Muscle of leg (tissue), 11 donors: ENCODE measurements around the gene ADAMTS2. TPM values are rescaled to one million over a fixed set of nuclear protein-coding genes. Genes with fewer than 3 reads are reported as not detected.
A peak's percentile ranks its signal among the peaks of the same experiment; 100 is the strongest.

ENCODE experiments used
- DNase-seq: peaks from one replicate; pipeline ENCODE4 v3.0.0; 2013
- H3K27ac ChIP-seq: one replicate; pipeline ENCODE4 v1.5.1; 2013; ENCODE audit warnings: mild to moderate bottlenecking, low read length, control low read depth
- H3K27me3 ChIP-seq: one replicate; pipeline ENCODE4 v1.6.1; 2013; ENCODE audit warnings: low read length; ENCODE audit not compliant: control insufficient read depth, insufficient read depth
- H3K36me3 ChIP-seq: one replicate; pipeline ENCODE4 v1.6.1; 2013; ENCODE audit warnings: low read length; ENCODE audit not compliant: control insufficient read depth, insufficient read depth
- H3K4me1 ChIP-seq: one replicate; pipeline ENCODE4 v1.6.1; 2013; ENCODE audit warnings: low read length; ENCODE audit not compliant: control insufficient read depth, insufficient read depth
- H3K4me3 ChIP-seq: one replicate; pipeline ENCODE4 v1.5.1; 2013; ENCODE audit warnings: low read length, control low read depth
- H3K9me3 ChIP-seq: replicated peaks from 2 replicates; pipeline ENCODE4 v1.6.1; 2013; ENCODE audit warnings: low read depth, low read length; ENCODE audit not compliant: control insufficient read depth
- WGBS: methylation state at CpG from one replicate; pipeline ENCODE4 v1.1.5; 2013; ENCODE audit warnings: missing lambda C conversion rate; ENCODE audit not compliant: insufficient coverage; 5-methylcytosine and 5-hydroxymethylcytosine counted together
- polyA plus RNA-seq, 8 donors: library from polyadenylated mRNA; unstranded; fragments of 120-200 nt; gene quantifications; one replicate each; pipeline versions ENCODE4 v1.2.1 to v1.2.3, GENCODE V29; 2013; ENCODE audit warnings: inconsistent platforms in 1 of 8, low replicate concordance in 1 of 8; ENCODE audit not compliant: insufficient read length in 8 of 8, insufficient read depth in 1 of 8
- total RNA-seq: library from RNA; stranded (reverse); fragments of 120-200 nt; gene quantifications from one replicate; pipeline ENCODE4 v1.2.4, GENCODE V29; 2013

Gene ADAMTS2
- total and polyA plus RNA-seq, 9 donors = 21.3 to 46.3 (median 34.2) TPM

DNA sequence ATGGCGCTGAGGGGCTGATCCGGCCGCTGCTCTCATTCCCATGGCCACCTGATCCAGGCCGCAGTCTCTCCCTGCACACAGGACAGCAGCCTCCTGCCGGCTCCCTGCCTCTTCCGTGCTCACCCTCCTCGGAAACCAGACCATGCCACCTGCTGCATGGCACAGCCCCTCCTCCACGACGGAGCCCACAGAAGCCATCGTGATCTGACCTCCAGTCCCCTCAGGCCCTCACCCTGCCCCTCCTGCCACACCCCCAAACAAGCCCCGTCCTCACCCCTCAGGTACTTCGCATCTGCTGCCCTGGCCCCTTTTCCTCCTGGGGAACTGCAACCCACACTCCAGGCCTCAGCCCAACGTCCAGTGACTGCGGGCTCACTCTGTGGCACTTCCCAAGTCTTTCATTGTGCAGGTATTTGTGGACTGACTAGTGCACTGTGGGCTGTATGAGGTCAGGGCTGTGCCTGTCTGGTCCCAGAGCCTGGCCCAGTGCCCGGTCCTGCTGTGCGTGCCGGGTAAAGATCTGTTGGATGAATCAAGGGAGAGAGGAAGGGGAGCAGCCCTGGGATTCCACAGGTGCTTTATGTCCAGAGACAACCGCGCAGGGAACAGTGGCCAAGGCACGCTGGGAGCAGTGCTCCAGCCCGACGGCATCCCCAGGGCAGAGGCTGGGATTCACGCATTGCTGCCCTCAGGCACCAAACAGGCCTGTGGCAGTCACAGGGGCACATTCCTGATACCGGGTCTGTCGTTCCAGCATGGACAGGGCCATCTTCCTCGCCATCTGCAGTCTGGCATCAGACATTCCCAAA, 86.1 kb downstream of the ADAMTS2 start:
- peak overlapping the region; percentile 29 for H3K27ac ChIP-seq
- peaks cover 5% of the 10 kb centered on the region for H3K36me3 ChIP-seq
- H3K4me3 ChIP-seq = no peak overlapping the region
- DNase-seq = no peak
- peaks cover 57% of the 10 kb centered on the region for H3K4me1 ChIP-seq
- H3K9me3 ChIP-seq = no peaks in the 10 kb centered on the region
- WGBS = 53% methylated on average over 23 of the region's 26 CpGs
- peaks cover 5% of the 10 kb centered on the region for H3K27me3 ChIP-seq

DNA sequence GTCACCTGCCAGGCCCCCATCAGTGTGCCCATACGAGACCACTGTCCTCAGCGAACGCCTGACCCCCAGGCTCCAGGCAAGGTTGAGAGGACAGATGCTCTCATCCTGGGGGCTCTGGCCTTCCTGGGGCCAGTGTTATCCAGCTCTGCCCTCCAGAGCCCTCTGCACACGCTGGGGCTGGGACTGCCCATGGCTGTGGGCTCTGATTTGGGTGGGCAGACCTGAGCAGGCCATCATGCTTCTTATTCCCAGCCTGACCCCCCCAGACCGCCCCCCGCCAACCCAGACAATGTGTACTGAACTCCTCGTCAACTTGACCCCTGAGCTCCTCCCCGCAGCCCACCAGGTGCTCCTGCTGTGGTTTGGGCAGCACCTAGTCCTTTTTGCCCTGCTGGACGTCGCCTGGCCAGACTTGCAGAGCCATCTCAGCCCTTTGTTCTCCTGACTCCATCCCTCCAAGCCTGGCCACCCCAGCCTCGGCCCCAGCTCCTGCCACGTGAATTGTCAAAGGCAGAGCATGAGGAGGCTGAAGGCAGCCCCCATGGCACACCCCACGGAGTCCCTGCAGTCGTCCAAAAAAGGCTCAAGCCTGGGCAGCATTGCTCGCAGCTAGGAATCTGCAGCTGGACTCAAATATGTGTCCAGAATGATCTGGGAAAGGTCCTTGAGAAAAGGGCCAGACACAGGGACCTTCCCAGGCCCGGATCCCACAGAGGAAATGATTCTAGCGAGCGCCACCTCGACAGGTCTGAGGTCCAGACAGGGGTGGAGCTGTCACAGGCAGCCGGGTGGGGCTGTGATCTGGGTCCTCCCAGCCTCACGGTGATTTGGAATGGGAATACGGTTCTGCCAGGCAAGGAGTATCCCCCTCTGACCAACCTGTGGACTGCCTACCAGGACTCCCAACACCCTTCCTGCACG, 87.0 kb downstream of the ADAMTS2 start:
- Histone ChIP-seq H3K27me3 (no peaks in the 10 kb centered on the region), H3K36me3 (peaks cover 5% of the 10 kb centered on the region), H3K27ac (peak overlapping the region; percentile 82), H3K9me3 (no peaks in the 10 kb centered on the region), H3K4me1 (peaks cover 54% of the 10 kb centered on the region), H3K4me3 (no peak overlapping the region)
- 56% methylated on average over 21 of the region's 23 CpGs for WGBS
- DNase-seq = no peak

DNA sequence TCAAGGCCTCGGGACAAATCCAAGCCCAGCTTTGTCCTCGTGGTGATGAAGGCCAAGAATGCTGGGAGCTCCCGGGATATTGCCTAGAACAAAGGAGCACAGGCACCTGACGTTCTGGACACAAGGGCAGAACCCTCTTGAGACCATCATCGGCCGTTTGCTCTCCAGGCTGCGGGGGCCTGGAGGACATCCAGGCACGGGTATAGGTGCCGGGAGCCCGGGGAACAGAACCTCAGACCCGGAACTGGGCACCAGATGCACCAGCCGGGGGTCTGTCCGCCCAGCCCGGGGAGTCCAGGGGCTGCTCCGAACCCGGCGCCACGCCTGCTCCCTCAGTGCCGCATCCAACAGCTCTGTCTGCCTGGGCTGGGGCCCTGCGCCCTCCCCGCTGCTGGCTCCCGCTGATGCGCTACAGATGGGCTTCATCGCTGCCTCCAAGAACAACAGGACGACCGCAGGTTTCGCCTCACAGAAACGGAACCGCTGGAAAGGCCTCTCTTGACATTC, 88.0 kb downstream of the ADAMTS2 start:
- H3K36me3 ChIP-seq = peaks cover 5% of the 10 kb centered on the region
- DNase-seq = peak; percentile 90
- peak overlapping the region; percentile 82 for H3K27ac ChIP-seq
- no peak overlapping the region for H3K4me3 ChIP-seq
- H3K27me3 ChIP-seq = no peaks in the 10 kb centered on the region
- no peaks in the 10 kb centered on the region for H3K9me3 ChIP-seq
- WGBS = 36% methylated on average over 29 of the region's 29 CpGs
- H3K4me1 ChIP-seq = peaks cover 54% of the 10 kb centered on the region

DNA sequence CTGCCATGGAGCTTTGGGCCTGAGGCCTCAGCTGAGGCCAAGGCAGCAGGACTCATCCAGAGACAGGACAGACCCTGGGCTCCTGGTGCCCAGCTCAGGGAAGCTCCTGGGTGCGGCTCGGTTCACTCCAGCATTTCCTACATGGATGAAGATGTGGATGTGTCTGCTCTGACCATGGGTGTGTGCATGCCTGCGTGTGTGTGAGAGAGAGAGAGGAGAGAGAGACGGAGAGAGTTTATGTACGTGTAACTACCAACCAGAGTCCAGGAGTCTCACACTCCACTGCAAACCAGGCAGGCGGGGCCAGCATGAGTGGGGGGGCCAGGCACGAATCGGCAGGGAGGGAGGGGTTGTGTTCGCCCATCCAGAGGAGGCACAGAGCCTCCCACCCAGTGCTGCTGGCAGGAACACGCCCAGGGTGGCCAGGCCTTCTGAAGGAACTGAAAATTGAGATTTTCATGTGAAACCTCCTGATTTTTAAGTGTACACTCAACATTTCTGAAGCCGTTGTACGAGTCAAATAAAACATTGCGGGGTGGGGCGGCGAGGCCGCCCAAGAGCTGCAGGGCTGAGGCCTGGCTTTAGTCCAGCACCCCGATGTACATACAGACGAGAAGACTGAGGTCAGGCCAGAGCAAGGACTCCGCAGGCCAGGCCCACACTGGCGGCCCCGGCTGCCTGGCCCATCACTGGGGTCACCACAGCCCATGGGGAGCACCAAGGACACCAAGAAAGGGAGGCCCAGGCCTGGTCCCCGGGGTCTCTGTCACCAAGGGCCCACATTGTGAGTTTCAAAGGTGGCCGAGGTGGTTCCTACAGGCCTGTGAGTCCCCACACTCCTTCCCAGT, 88.7 kb downstream of the ADAMTS2 start:
- peaks cover 5% of the 10 kb centered on the region for H3K36me3 ChIP-seq
- no peak for DNase-seq
- peak overlapping the region; percentile 82 for H3K27ac ChIP-seq
- H3K27me3 ChIP-seq = no peaks in the 10 kb centered on the region
- H3K9me3 ChIP-seq = no peaks in the 10 kb centered on the region
- H3K4me3 ChIP-seq = no peak overlapping the region
- peaks cover 49% of the 10 kb centered on the region for H3K4me1 ChIP-seq
- 61% methylated on average over 15 of the region's 23 CpGs for WGBS

DNA sequence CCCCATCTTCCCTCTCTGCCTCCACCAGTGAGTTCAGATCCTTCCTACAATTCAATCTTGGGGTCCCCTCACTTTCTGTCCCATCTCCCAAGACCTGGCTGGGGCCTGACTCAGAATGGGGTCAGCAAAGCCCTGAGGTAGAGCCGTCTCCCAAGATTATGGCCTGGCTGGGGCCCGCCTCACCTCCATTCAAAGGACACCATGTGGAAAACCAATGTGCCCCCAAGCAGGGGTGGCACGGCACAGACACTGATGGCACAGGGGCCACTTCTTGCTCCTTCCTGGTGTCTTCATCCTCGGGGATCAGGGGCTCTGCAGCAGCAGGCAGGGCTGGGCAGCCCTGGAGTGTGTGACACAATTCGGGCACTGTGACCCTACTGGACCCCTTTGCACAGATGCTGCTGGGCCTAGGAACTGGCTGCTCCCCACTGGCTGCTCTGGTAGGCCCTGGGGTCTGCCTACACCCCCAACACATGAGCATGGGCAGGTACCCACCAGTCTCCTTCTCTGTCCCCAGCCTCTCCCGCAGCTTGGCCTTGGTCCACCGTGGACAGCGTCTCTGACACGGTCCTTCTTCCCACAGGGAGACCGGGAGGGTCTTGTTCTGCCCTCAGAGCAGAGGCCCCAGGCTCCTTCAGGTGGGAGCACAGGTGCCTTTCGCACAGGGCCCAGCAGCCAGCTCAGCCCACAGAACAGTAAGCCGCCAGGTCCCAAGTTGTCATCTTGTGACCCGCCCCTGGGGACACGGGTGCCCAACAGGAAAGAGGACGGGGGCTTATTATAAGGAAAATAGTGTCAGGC, 89.5 kb downstream of the ADAMTS2 start:
- no peaks in the 10 kb centered on the region for H3K9me3 ChIP-seq
- peaks cover 41% of the 10 kb centered on the region for H3K4me1 ChIP-seq
- WGBS = 96% methylated on average over 9 of the region's 15 CpGs
- peak overlapping the region; percentile 13 for H3K27ac ChIP-seq
- H3K36me3 ChIP-seq = peaks cover 5% of the 10 kb centered on the region
- no peak for DNase-seq
- H3K27me3 ChIP-seq = no peaks in the 10 kb centered on the region
- no peak overlapping the region for H3K4me3 ChIP-seq

DNA sequence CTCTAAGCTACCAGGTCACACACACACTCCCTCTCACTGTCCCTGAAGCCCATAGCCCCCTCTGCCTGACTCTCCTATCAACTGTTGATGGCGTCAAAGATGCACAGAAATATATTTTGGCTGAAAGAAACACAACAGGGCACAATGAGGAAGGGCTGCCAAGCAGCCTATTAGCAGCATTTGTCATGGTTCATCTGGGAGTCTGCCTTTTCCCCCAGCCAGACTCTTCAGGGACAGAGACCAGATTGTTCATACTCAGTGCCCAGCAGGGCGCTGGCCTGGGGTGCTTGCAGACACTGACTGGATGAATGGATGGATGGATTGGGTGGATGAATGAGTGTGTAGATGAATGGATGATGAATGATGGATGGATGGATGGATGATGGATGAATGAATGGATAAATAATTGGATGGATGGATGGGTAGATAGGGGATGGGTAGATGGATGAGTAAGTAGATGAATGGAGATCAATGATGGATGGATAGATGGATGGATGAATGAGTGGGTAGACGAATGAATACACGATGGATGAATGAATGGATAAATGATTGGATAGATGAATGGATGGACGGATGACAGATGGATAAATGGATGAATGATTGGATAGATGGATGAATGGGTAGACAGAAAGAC, 90.5 kb downstream of the ADAMTS2 start:
- H3K36me3 ChIP-seq = no peaks in the 10 kb centered on the region
- no peak overlapping the region for H3K4me3 ChIP-seq
- DNase-seq = no peak
- peaks cover 32% of the 10 kb centered on the region for H3K4me1 ChIP-seq
- no peaks in the 10 kb centered on the region for H3K27me3 ChIP-seq
- no peaks in the 10 kb centered on the region for H3K9me3 ChIP-seq
- no peak overlapping the region for H3K27ac ChIP-seq
- WGBS = 89% methylated on average over 5 of the region's 5 CpGs

DNA sequence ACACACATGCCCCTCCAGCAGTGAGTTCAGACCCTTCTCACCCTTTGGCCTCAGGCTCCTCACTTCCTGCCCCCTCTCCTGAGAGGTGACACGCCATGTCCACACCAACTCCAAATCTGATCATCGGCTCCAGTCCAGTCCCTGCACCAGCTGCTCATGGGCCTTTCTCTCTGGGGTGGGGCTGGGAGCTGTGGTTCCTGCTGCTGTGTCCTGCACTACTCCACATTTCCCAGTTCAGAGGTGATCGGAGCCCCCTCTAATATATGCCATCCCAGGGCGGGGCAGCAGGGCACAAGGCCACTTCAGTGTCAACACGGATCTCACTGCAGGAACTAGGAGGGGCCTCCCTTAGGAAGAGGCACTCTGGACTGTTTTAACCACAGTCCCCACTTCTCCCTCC, 91.5 kb downstream of the ADAMTS2 start:
- DNase-seq = no peak
- Histone ChIP-seq H3K36me3 (no peaks in the 10 kb centered on the region), H3K27me3 (no peaks in the 10 kb centered on the region), H3K4me3 (no peak overlapping the region), H3K4me1 (peaks cover 22% of the 10 kb centered on the region), H3K9me3 (no peaks in the 10 kb centered on the region), H3K27ac (no peak overlapping the region)
- 44% methylated on average over 2 of the region's 5 CpGs for WGBS

DNA sequence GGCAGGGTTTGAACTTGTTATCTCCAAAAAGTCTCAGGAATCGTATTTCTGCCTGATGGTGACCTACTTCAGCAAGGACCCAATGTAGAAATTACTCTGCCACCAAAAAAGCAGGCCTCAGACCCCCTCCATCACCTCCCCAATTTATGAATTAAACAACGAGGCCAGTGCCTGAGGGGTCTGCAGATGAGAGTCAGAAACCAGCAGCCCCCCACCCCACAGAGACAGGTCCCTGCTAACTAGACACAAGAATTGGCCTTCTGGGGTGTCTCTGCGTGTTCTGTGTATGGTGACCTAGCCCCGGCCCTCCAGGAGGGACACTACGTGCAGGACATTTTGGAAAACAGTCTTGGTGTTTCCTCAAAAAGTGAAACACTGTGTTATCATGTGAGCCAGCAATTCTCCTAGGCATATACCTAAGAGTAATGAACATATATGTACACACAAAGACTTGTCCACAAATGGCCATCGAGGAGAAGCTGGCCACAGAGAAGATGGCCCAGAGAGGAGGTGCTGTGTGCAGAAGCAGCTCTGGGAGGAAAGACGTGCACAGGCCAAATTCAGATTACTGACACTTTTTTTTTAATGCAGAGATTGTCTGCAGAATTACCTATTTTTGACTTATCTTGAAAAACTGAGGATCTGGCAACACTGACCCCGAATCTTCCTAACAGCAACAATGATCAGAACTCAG, 93.8 kb downstream of the ADAMTS2 start:
- H3K4me1 ChIP-seq = no peaks in the 10 kb centered on the region
- H3K27me3 ChIP-seq = no peaks in the 10 kb centered on the region
- H3K4me3 ChIP-seq = no peak overlapping the region
- 81% methylated on average over 2 of the region's 8 CpGs for WGBS
- no peaks in the 10 kb centered on the region for H3K36me3 ChIP-seq
- H3K9me3 ChIP-seq = peaks cover 3% of the 10 kb centered on the region
- no peak overlapping the region for H3K27ac ChIP-seq
- no peak for DNase-seq
